ENCODE data around the gene IL4I1. TPM values are rescaled to one million over a fixed set of nuclear protein-coding genes. Genes with fewer than 3 reads are reported as not detected.

IL4I1 gene
- polyA plus RNA-seq, 1 of the 3 experiments (the other 2 are of a cell fraction) = 0.35 TPM

- Histone ChIP-seq H3K9me3 (no peaks in the 10 kb centered on the region), H3K27me3 (ENCODE audit: insufficient read depth) (no peaks in the 10 kb centered on the region), H3K79me2 (ENCODE audit: insufficient read depth) (no peaks in the 10 kb centered on the region), H3K4me2 (no peak overlapping the region), H3K9me2 (no peaks in the 10 kb centered on the region), H3K4me1 (ENCODE audit: control insufficient read depth in 1 of 2, insufficient read depth in 2 of 2, low read depth in 1 of 2, low read length in 1 of 2) (peaks cover 0 to 11% of the 10 kb centered on the region in 2 experiments; a peak in 2 of 4 replicates), H4K20me1 (ENCODE audit: insufficient read depth) (no peaks in the 10 kb centered on the region), H3F3A (replicated peaks; ENCODE audit: insufficient read depth) (no peaks in the 10 kb centered on the region), H2AFZ (ENCODE audit: low read depth) (no peak overlapping the region), H3K27ac (ENCODE audit: low read depth in 2 of 2, low read length in 1 of 2) (no peak overlapping the region), H3K36me3 (replicated peaks in 1 of 2; ENCODE audit: control insufficient read depth in 1 of 2, insufficient read depth in 2 of 2, low read length in 1 of 2) (no peaks in the 10 kb centered on the region), H3K9ac (no peak overlapping the region), H3K4me3 (ENCODE audit: low read depth in 2 of 2, low read length in 1 of 2) (no peak overlapping the region)
- 81% methylated on average over 11 of the region's 17 CpGs for WGBS (ENCODE audit: low lambda C conversion rate)
- ChIA-PET CTCF (interaction anchor here (1.1 to 1.7 kb wide), 2 partner anchors 9 to 43 kb away, joined by 4 read pairs; no protein-coding TSS in a partner anchor), POLR2A (interaction anchor here (1.0 kb wide), 1 partner anchor 18 kb away, joined by 3 read pairs; no protein-coding TSS in a partner anchor)
- no peak for TF ChIP-seq TCF12 (IDR thresholded peaks at IDR 0.05)
- TF ChIP-seq EZH2phosphoT487 (IDR thresholded peaks at IDR 0.05; ENCODE audit: borderline replicate concordance, low read depth) = no peak
- no peak for TF ChIP-seq PBX3 (IDR thresholded peaks at IDR 0.05)
- TF ChIP-seq TAF1 (IDR thresholded peaks at IDR 0.05; ENCODE audit: borderline replicate concordance, low read depth, low read length) = no peak
- TF ChIP-seq USF1 (IDR thresholded peaks at IDR 0.05; ENCODE audit: borderline replicate concordance, low read depth) = no peak
- TF ChIP-seq CHD2 (IDR thresholded peaks at IDR 0.05; ENCODE audit: low read length, partially characterized antibody) = no peak
- TF ChIP-seq SMC3 (IDR thresholded peaks at IDR 0.05; ENCODE audit: low read depth, low read length) = no peak
- no peak for TF ChIP-seq USF2 (IDR thresholded peaks at IDR 0.05; ENCODE audit: borderline replicate concordance, low read depth, low read length)
- no peak for TF ChIP-seq MAX (IDR thresholded peaks at IDR 0.05; ENCODE audit: low read depth)
- no peak for TF ChIP-seq SIN3A (IDR thresholded peaks at IDR 0.05; ENCODE audit: borderline replicate concordance, low read depth, low read length)
- TF ChIP-seq TEAD4 (IDR thresholded peaks at IDR 0.05; ENCODE audit: borderline replicate concordance, insufficient read depth) = no peak
- TF ChIP-seq ELF1 (IDR thresholded peaks at IDR 0.05) = no peak
- no peak for TF ChIP-seq FOSL2 (IDR thresholded peaks at IDR 0.05; ENCODE audit: borderline replicate concordance, low read depth)
- TF ChIP-seq NFIC (IDR thresholded peaks at IDR 0.05; ENCODE audit: borderline replicate concordance) = no peak
- TF ChIP-seq YY1 (IDR thresholded peaks at IDR 0.05; ENCODE audit: low read depth) = no peak
- TF ChIP-seq RXRA (IDR thresholded peaks at IDR 0.05; ENCODE audit: borderline replicate concordance, low read depth) = no peak
- DNase-seq = no peak
These were observed 1.7 kb downstream of the IL4I1 start for GRCh38 chr19:49894879-49895565.
